PC-3 (cell line): ENCODE measurements around the gene RABEPK. TPM values are rescaled to one million over a fixed set of nuclear protein-coding genes. Genes with fewer than 3 reads are reported as not detected.

ENCODE experiments used
- ATAC-seq: fragments of 200-7000 bp; cut with Tn5 transposase; 2 replicates; pipeline ENCODE4 v1.9.1; 2020; ENCODE audit warnings: mild to moderate bottlenecking, moderate library complexity
- Bru-seq: library from RNA; stranded (reverse); fragments of 400-500 nt; gene quantifications from one replicate; lab custom pipeline; 2021; lab: Mats Ljungman, UMichigan
- BruChase-seq, 2 experiments: library from RNA; stranded (reverse); fragments of 400-500 nt; gene quantifications; one replicate each; lab custom pipeline; 2021; lab: Mats Ljungman, UMichigan
- BruUV-seq: library from RNA; stranded (reverse); fragments of 400-500 nt; replicated peaks from 2 replicates; lab custom pipeline; 2021; lab: Mats Ljungman, UMichigan
- CTCF ChIA-PET: fragments of 300-600 bp; sonication (Branson Sonifier 250); formaldehyde crosslinking; loops from one replicate; lab custom pipeline; 2022; ENCODE audit warnings: antibody characterized with exemption; lab: Charles Lee
- POLR2A ChIA-PET: fragments of 300-600 bp; sonication (Branson Sonifier 250); formaldehyde crosslinking; loops from one replicate; lab custom pipeline; 2022; ENCODE audit warnings: antibody characterized with exemption; ENCODE audit not compliant: unreplicated experiment; lab: Charles Lee
- DNase-seq: peaks from one replicate; pipeline ENCODE4 v3.0.0-alpha.2; 2015
- H2AFZ ChIP-seq: fragments of 300-600 bp; sonication (generic); 2 replicates; pipeline ENCODE4 v1.6.0; 2016; ENCODE audit warnings: antibody characterized with exemption, low read length
- H3F3A ChIP-seq: fragments of 300-600 bp; sonication (generic); one replicate; pipeline ENCODE4 v1.6.0; 2017; ENCODE audit warnings: antibody characterized with exemption, low read length, control low read depth, mild to moderate bottlenecking; ENCODE audit not compliant: unreplicated experiment
- H3K27ac ChIP-seq: fragments of 300-600 bp; sonication (generic); 2 replicates; pipeline ENCODE4 v1.5.1; 2016; ENCODE audit warnings: mild to moderate bottlenecking, low read length
- H3K27me3 ChIP-seq: fragments of 300-600 bp; sonication (generic); 2 replicates; pipeline ENCODE4 v1.6.1; 2016; ENCODE audit warnings: low read length, mixed read lengths
- H3K36me3 ChIP-seq: fragments of 300-600 bp; sonication (generic); 2 replicates; pipeline ENCODE4 v1.6.1; 2016; ENCODE audit warnings: low read depth, mixed run types, low read length, mixed read lengths
- H3K4me1 ChIP-seq: fragments of 300-600 bp; sonication (generic); 2 replicates; pipeline ENCODE4 v1.5.1; 2016; ENCODE audit warnings: low read length; ENCODE audit not compliant: insufficient read depth
- H3K4me2 ChIP-seq: fragments of 300-600 bp; sonication (generic); 2 replicates; pipeline ENCODE4 v1.6.0; 2016; ENCODE audit warnings: low read length
- H3K4me3 ChIP-seq: fragments of 300-600 bp; sonication (generic); 2 replicates; pipeline ENCODE4 v1.5.1; 2016; ENCODE audit warnings: mild to moderate bottlenecking, low read length, mixed read lengths
- H3K79me2 ChIP-seq: fragments of 300-600 bp; sonication (generic); 2 replicates; pipeline ENCODE4 v1.6.1; 2017; ENCODE audit warnings: low read length, mixed read lengths
- H3K9ac ChIP-seq: fragments of 300-600 bp; sonication (generic); 2 replicates; pipeline ENCODE4 v1.6.0; 2016; ENCODE audit warnings: mild to moderate bottlenecking, low read length
- H3K9me2 ChIP-seq: fragments of 300-600 bp; sonication (generic); replicated peaks from 2 replicates; pipeline ENCODE4 v1.6.1; 2016; ENCODE audit warnings: mixed run types, low read length, mixed read lengths
- H3K9me3 ChIP-seq: fragments of 300-600 bp; sonication (generic); 2 replicates; pipeline ENCODE4 v1.6.1; 2016; ENCODE audit warnings: low read length, mixed read lengths
- H4K20me1 ChIP-seq: fragments of 300-600 bp; sonication (generic); 2 replicates; pipeline ENCODE4 v1.6.1; 2016; ENCODE audit warnings: low read length, mixed read lengths
- CTCF ChIP-seq: fragments of 300-600 bp; sonication (generic); conservative IDR thresholded peaks from 2 replicates; pipeline ENCODE4 v1.5.1; 2017; ENCODE audit warnings: antibody characterized with exemption, low read depth, mild to moderate bottlenecking, low read length
- EZH2 ChIP-seq: fragments of 300-600 bp; sonication (generic); IDR thresholded peaks from one replicate; pipeline ENCODE4 v1.6.1; 2017; ENCODE audit warnings: antibody characterized with exemption, mild to moderate bottlenecking, low read length; ENCODE audit not compliant: unreplicated experiment
- EZH2phosphoT487 ChIP-seq: fragments of 300-600 bp; sonication (generic); IDR thresholded peaks from 2 replicates; pipeline ENCODE4 v1.6.1; 2018; ENCODE audit warnings: mild to moderate bottlenecking, antibody characterized with exemption, low read length, borderline replicate concordance
- intact Hi-C: fragments of 100-400 bp; cut with micrococcal nuclease; formaldehyde crosslinking; loops from 2 replicates; pipeline ENCODE4 v1.9.0; 2023
- long read RNA-seq: library from polyadenylated mRNA; unstranded; transcript quantifications from one replicate; pipeline ENCODE4 v2.0.0, GENCODE V29; 2021; ENCODE audit not compliant: unreplicated experiment
- total RNA-seq: library from RNA; depleted of rRNA; stranded (reverse); fragments of >200 nt; gene quantifications from 2 replicates; pipeline ENCODE4 v1.2.3, GENCODE V29; 2014; rRNA removed

Gene RABEPK
- total RNA-seq (22.2 and 27.8 TPM in 2 replicates), Bru-seq, nascent RNA (percentile 56 among the genes with signal in this experiment), BruChase-seq, experiment 1, labeled RNA remaining after a 6-hour chase (percentile 63 among the genes with signal in this experiment), BruChase-seq, experiment 2, labeled RNA remaining after a 2-hour chase (percentile 58 among the genes with signal in this experiment)
- long read RNA-seq, transcript RABEPK-202 (8 exons, 1,504 nt), result minor isoform, 10 of 42 reads
- long read RNA-seq, transcript RABEPK-204 (9 exons, 1,466 nt), result major isoform, 11 of 42 reads
- long read RNA-seq, partial matches to known transcripts, result 9 of 42 reads
- long read RNA-seq, other reads (novel, unspliced or antisense), result 12 of 42 reads

- H4K20me1 ChIP-seq, result no peaks in the 10 kb centered on the region
- H2AFZ ChIP-seq, result peak within 1 kb of the TSS; percentile 90
- H3K27ac ChIP-seq, result peak within 1 kb of the TSS; percentile 41
- TSS peak; percentile 96 for BruUV-seq
- peaks cover 9% of the 10 kb centered on the region for H3K4me1 ChIP-seq
- ChIA-PET CTCF (interaction anchor here (0.6 kb wide), 1 partner anchor 101 kb away, joined by 3 read pairs; no protein-coding TSS in a partner anchor), POLR2A (no interaction called here)
- peak within 1 kb of the TSS; percentile 81 for H3K9ac ChIP-seq
- H3K4me2 ChIP-seq, result peak within 1 kb of the TSS; percentile 96
- no peaks in the 10 kb centered on the region for H3K9me2 ChIP-seq
- no peaks in the 10 kb centered on the region for H3K9me3 ChIP-seq
- TF ChIP-seq EZH2phosphoT487 (no peak), CTCF (no peak), EZH2 (no peak)
- H3F3A ChIP-seq, result no peaks in the 10 kb centered on the region
- intact Hi-C loops, result no loop called here
- H3K79me2 ChIP-seq, result peaks cover 10% of the 10 kb centered on the region
- no peaks in the 10 kb centered on the region; the same call in none of the 2 replicates for H3K36me3 ChIP-seq
- H3K4me3 ChIP-seq, result peak within 1 kb of the TSS; percentile 85
- no peaks in the 10 kb centered on the region for H3K27me3 ChIP-seq
- peak; percentile 89 for DNase-seq
- peak; percentile 97 for ATAC-seq
Measured at GRCh38 chr9:125200216-125201047, at the start of gene RABEPK. Gene RABEPK, plus strand, starts transcription at chr9:125200542. Its CDS starts 2,472 bp downstream, at chr9:125203014.

- Histone ChIP-seq H3K79me2 (no peaks in the 10 kb centered on the region), H4K20me1 (no peaks in the 10 kb centered on the region), H3F3A (no peaks in the 10 kb centered on the region), H2AFZ (no peak overlapping the region), H3K9me2 (no peaks in the 10 kb centered on the region), H3K27ac (no peak overlapping the region), H3K9ac (no peak overlapping the region), H3K4me3 (no peak overlapping the region), H3K4me1 (no peaks in the 10 kb centered on the region), H3K4me2 (no peak overlapping the region), H3K9me3 (no peaks in the 10 kb centered on the region), H3K36me3 (0 out of 2 replicates have a peak, but pooled peaks cover 6% of the 10 kb centered on the region), H3K27me3 (no peaks in the 10 kb centered on the region)
- ChIA-PET CTCF (no interaction called here), POLR2A (no interaction called here)
- TF ChIP-seq EZH2phosphoT487 (no peak), EZH2 (no peak), CTCF (no peak)
- intact Hi-C loops, result no loop called here
- no peak for ATAC-seq
- no TSS peak for BruUV-seq
- no peak for DNase-seq
Measured at GRCh38 chr9:125151730-125152129, 48.6 kb upstream of the RABEPK start.
